Panc1 (cell line): ENCODE measurements around the gene AKT3.

ENCODE experiments used
- CTCF ChIP-seq: fragments of 450-650 bp; IDR thresholded peaks from 2 replicates; pipeline ENCODE4 v1.5.1; 2017; ENCODE audit warnings: mild to moderate bottlenecking
- TCF7L2 ChIP-seq: IDR thresholded peaks from 2 replicates; pipeline ENCODE4 v1.6.1; 2011; ENCODE audit warnings: mild to moderate bottlenecking, low read depth, low read length, inconsistent platforms

DNA sequence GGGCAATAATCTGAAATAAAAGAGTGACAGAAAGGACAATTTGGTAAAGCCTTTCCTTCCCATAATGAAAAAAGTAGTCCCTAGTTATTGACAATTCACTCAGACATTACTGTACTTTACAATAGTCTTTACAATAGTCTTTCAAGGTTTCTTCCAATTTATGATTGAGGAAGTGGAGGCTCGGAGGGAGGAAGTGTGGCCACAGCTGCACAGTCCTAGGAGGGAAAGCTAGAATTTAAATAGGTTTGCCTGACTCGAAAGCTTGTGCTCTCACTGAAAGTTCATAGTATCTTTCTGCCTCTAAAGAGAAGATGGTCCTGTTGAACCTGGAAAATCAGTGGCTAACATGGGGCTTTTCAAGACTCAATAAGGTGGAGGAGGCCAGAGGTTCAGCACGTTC is 391.0 kb downstream of the AKT3 start:
- TF ChIP-seq TCF7L2: no peak
- no peak for TF ChIP-seq CTCF
